GM23338 (cell line): ENCODE results near the gene DIP2B. TPM values are rescaled to one million over a fixed set of nuclear protein-coding genes. Genes with fewer than 3 reads are reported as not detected.

Source experiments
- ATAC-seq: fragments of 200-7000 bp; cut with Tn5 transposase; 3 replicates; pipeline ENCODE4 v1.9.1; 2020
- DNase-seq: peaks from one replicate; pipeline ENCODE4 v3.0.0-alpha.2; 2015; ENCODE audit warnings: low spot score
- H2AFZ ChIP-seq: fragments of 200-600 bp; sonication (generic); 2 replicates; pipeline ENCODE4 v1.8.0; 2016; ENCODE audit warnings: antibody characterized with exemption, mild to moderate bottlenecking, moderate library complexity
- H3F3A ChIP-seq: fragments of 200-600 bp; sonication (generic); replicated peaks from 2 replicates; pipeline ENCODE4 v1.8.0; 2017; ENCODE audit warnings: antibody characterized with exemption, mixed run types, low read depth
- H3K27ac ChIP-seq: fragments of 200-600 bp; sonication (generic); 2 replicates; pipeline ENCODE4 v1.6.1; 2016; ENCODE audit warnings: low read depth
- H3K27me3 ChIP-seq: fragments of 200-600 bp; sonication (generic); 2 replicates; pipeline ENCODE4 v1.8.0; 2016; ENCODE audit warnings: mild to moderate bottlenecking, mixed run types, moderate library complexity; ENCODE audit not compliant: insufficient read depth
- H3K36me3 ChIP-seq: fragments of 200-600 bp; sonication (generic); 2 replicates; pipeline ENCODE4 v1.8.0; 2016; ENCODE audit warnings: mild to moderate bottlenecking; ENCODE audit not compliant: insufficient read depth
- H3K4me1 ChIP-seq: fragments of 200-600 bp; sonication (generic); 2 replicates; pipeline ENCODE4 v1.8.0; 2016; ENCODE audit warnings: mild to moderate bottlenecking, moderate library complexity; ENCODE audit not compliant: insufficient read depth
- H3K4me2 ChIP-seq: fragments of 200-600 bp; sonication (generic); 2 replicates; pipeline ENCODE4 v1.7.1; 2017; ENCODE audit warnings: mixed run types
- H3K4me3 ChIP-seq: fragments of 200-600 bp; sonication (generic); 2 replicates; pipeline ENCODE4 v1.6.1; 2016; ENCODE audit warnings: mixed run types
- H3K79me2 ChIP-seq: fragments of 200-600 bp; sonication (generic); replicated peaks from 2 replicates; pipeline ENCODE4 v1.8.0; 2017; ENCODE audit warnings: mild to moderate bottlenecking; ENCODE audit not compliant: insufficient read depth
- H3K9me2 ChIP-seq: fragments of 200-600 bp; sonication (generic); 2 replicates; pipeline ENCODE4 v1.8.0; 2017; ENCODE audit not compliant: insufficient read depth
- H4K20me1 ChIP-seq: fragments of 200-600 bp; sonication (generic); replicated peaks from 2 replicates; pipeline ENCODE4 v1.8.0; 2017; ENCODE audit warnings: mild to moderate bottlenecking; ENCODE audit not compliant: insufficient read depth
- H3K27ac Mint-ChIP-seq: 2 replicates; pipeline ENCODE4 v1.8.0; 2020; ENCODE audit warnings: inconsistent platforms, mild to moderate bottlenecking, moderate library complexity, mixed read lengths
- H3K27me3 Mint-ChIP-seq: 3 replicates; pipeline ENCODE4 v1.8.0; 2022; ENCODE audit warnings: low read depth, mild to moderate bottlenecking, moderate library complexity, mixed read lengths, inconsistent platforms; ENCODE audit not compliant: insufficient read depth, poor library complexity
- H3K36me3 Mint-ChIP-seq: 3 replicates; pipeline ENCODE4 v1.8.0; 2021; ENCODE audit warnings: low read depth, mild to moderate bottlenecking, inconsistent platforms, moderate library complexity, mixed read lengths
- H3K4me1 Mint-ChIP-seq: 3 replicates; pipeline ENCODE4 v1.8.0; 2020; ENCODE audit warnings: mild to moderate bottlenecking, inconsistent platforms, mixed read lengths
- H3K4me3 Mint-ChIP-seq: 3 replicates; pipeline ENCODE4 v1.8.0; 2021; ENCODE audit warnings: moderate library complexity, mild to moderate bottlenecking, inconsistent platforms, mixed read lengths
- H3K9me3 Mint-ChIP-seq: 3 replicates; pipeline ENCODE4 v1.8.0; 2020; ENCODE audit warnings: moderate library complexity, mild to moderate bottlenecking, inconsistent platforms, mixed read lengths
- CREB1 ChIP-seq: fragments of 250-450 bp; sonication (Bioruptor Pico); IDR thresholded peaks from 2 replicates; pipeline ENCODE4 v1.5.0; 2020; ENCODE audit warnings: low read depth, mild to moderate bottlenecking, moderate library complexity
- CTCF ChIP-seq, 2 experiments: fragments of 200-600 bp in 1 of 2; sonication (generic) in 1 of 2; conservative IDR thresholded peaks; 2 replicates each; pipeline versions ENCODE4 v1.5.1 to v1.6.1; 2016 to 2017; ENCODE audit warnings: antibody characterized with exemption in 2 of 2, low read depth in 2 of 2, mild to moderate bottlenecking in 2 of 2, moderate library complexity in 1 of 2
- ETS1 ChIP-seq: IDR thresholded peaks from 2 replicates; pipeline ENCODE4 v1.6.1; 2016; ENCODE audit warnings: antibody characterized with exemption
- EZH2 ChIP-seq: fragments of 200-600 bp; sonication (generic); IDR thresholded peaks from one replicate; pipeline ENCODE4 v1.8.0; 2017; ENCODE audit warnings: antibody characterized with exemption, mild to moderate bottlenecking, low read depth; ENCODE audit not compliant: unreplicated experiment
- EZH2phosphoT487 ChIP-seq: fragments of 200-600 bp; sonication (generic); IDR thresholded peaks from one replicate; pipeline ENCODE4 v1.8.1; 2018; ENCODE audit warnings: antibody characterized with exemption; ENCODE audit not compliant: unreplicated experiment
- JUNB ChIP-seq: IDR thresholded peaks from one replicate; pipeline ENCODE4 v1.6.1; 2016; ENCODE audit warnings: antibody characterized with exemption; ENCODE audit not compliant: unreplicated experiment
- NANOG ChIP-seq: IDR thresholded peaks from 2 replicates; pipeline ENCODE4 v1.6.1; 2016; ENCODE audit warnings: antibody characterized with exemption, borderline replicate concordance
- POLR2AphosphoS5 ChIP-seq: IDR thresholded peaks from 2 replicates; pipeline ENCODE4 v1.6.1; 2016; ENCODE audit warnings: antibody characterized with exemption, low read depth
- REST ChIP-seq: IDR thresholded peaks from one replicate; pipeline ENCODE4 v1.6.1; 2018; ENCODE audit warnings: antibody characterized with exemption; ENCODE audit not compliant: unreplicated experiment
- STAT1 ChIP-seq: IDR thresholded peaks from one replicate; pipeline ENCODE4 v1.6.1; 2016; ENCODE audit warnings: antibody characterized with exemption; ENCODE audit not compliant: unreplicated experiment
- ZNF114 ChIP-seq: fragments of 250-450 bp; sonication (Bioruptor Pico); IDR thresholded peaks from 2 replicates; pipeline ENCODE4 v1.5.0; 2020; ENCODE audit warnings: mild to moderate bottlenecking, moderate library complexity
- ZNF331 ChIP-seq: fragments of 250-450 bp; sonication (Bioruptor Pico); IDR thresholded peaks from 2 replicates; pipeline ENCODE4 v1.5.0; 2020; ENCODE audit warnings: low read depth, mild to moderate bottlenecking, moderate library complexity
- ZNF462 ChIP-seq: fragments of 250-450 bp; sonication (Bioruptor Pico); IDR thresholded peaks from 2 replicates; pipeline ENCODE4 v1.5.0; 2020; ENCODE audit warnings: mild to moderate bottlenecking, moderate library complexity
- polyA plus RNA-seq: library from polyadenylated mRNA; unstranded; fragments of >200 nt; fragmentation: Nextera tagmentation; extraction: Ambion mirVana; gene quantifications from 2 replicates; pipeline ENCODE4 v1.2.1, GENCODE V29; 2016
- total RNA-seq: library from RNA; depleted of rRNA; stranded (reverse); fragments of >200 nt; shearing (Covaris generic); gene quantifications from 2 replicates; pipeline ENCODE4 v1.2.3, GENCODE V29; 2014

The DIP2B gene
- total and polyA plus RNA-seq, 2 experiments from 2014 or later = 8.0 to 36.4 TPM

GRCh38 chr12:50665609-50666008 lies 160.8 kb downstream of the DIP2B start:
- no peaks in the 10 kb centered on the region for H3K36me3 Mint-ChIP-seq
- no peaks in the 10 kb centered on the region for H3K4me1 ChIP-seq
- ATAC-seq = no peak
- no peaks in the 10 kb centered on the region for H4K20me1 ChIP-seq
- H3K27me3 Mint-ChIP-seq = peaks cover 2% of the 10 kb centered on the region
- no peak overlapping the region for H3K4me3 Mint-ChIP-seq
- no peaks in the 10 kb centered on the region; the same call in 2 of the 3 replicates for H3K4me1 Mint-ChIP-seq
- H2AFZ ChIP-seq = no peak overlapping the region
- no peak overlapping the region for H3K4me2 ChIP-seq
- no peak for DNase-seq
- TF ChIP-seq ETS1 (no peak), CTCF (conservative IDR thresholded peaks at IDR 0.05; ENCODE audit: low read depth in 2 of 2) (no peak), ZNF462 (CRISPR knock-in tag) (no peak), NANOG (no peak), CREB1 (CRISPR knock-in tag) (no peak), POLR2AphosphoS5 (no peak), STAT1 (no peak), EZH2 (no peak), ZNF331 (CRISPR knock-in tag) (no peak), REST (no peak), ZNF114 (no peak), JUNB (no peak), EZH2phosphoT487 (no peak)
- H3K27ac Mint-ChIP-seq = no peak overlapping the region
- no peaks in the 10 kb centered on the region for H3K27me3 ChIP-seq
- H3K9me3 Mint-ChIP-seq = no peaks in the 10 kb centered on the region
- H3K9me2 ChIP-seq = no peaks in the 10 kb centered on the region
- no peaks in the 10 kb centered on the region for H3K36me3 ChIP-seq
- H3F3A ChIP-seq = no peaks in the 10 kb centered on the region
- H3K4me3 ChIP-seq = no peak overlapping the region
- no peak overlapping the region for H3K27ac ChIP-seq
- H3K79me2 ChIP-seq = no peaks in the 10 kb centered on the region
